Neural progenitor cell (in vitro differentiated cells): Measurements from ENCODE around the gene ZNF189.

ENCODE experiments used
- CTCF ChIP-seq: fragments of 200-600 bp; sonication (generic); IDR thresholded peaks from 2 replicates; pipeline ENCODE4 v1.5.1; 2017; ENCODE audit warnings: antibody characterized with exemption, mild to moderate bottlenecking
- EZH2 ChIP-seq: fragments of 200-600 bp; sonication (generic); IDR thresholded peaks from 2 replicates; pipeline ENCODE4 v1.6.1; 2017; ENCODE audit warnings: antibody characterized with exemption, mild to moderate bottlenecking, moderate library complexity

DNA sequence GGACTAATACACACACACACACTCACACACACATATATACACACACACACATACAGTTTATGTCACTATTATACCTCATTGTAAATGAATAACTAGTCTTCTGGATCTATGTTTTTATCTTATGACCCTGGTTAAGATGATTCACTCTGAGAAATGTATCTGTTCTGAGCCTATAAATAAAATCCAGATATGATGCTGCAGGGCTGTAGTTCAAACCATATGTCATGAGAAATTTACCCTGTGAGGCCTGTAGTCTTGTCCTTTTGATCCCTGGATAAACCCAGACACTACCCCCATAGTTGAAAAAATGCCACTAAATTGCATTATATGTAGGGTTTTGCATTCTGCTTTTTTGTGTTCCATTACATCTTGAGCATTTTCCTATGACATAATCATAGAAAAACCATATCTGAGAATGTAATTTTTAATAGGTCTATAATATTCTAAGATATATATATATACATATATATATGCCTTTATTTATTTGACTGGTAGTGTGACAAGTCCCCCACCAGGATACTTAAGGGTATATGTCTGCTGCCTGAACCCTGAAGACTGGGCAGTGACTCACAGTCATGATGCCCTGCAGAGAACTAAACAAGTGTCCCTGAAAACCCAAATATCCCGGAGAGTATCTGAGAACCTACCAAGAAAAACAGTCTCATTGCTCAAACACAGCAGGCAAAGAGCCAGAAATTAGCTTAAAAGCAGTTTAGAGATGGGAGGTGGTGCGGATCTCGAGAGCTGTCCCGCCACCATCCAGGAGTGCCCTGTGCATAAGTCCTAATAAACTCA lies 55.3 kb downstream of the ZNF189 start:
- no peak for TF ChIP-seq CTCF
- no peak for TF ChIP-seq EZH2
